HG03378 (cell line): Measurements from ENCODE around the gene CREB5.
A peak's percentile ranks its signal among the peaks of the same experiment; 100 is the strongest.
"Not testable (repeated sequence)": the region's sequence is repeated elsewhere in the genome, so short reads cannot be mapped to it uniquely, and the experiment has no call there.

Experiments
- ATAC-seq: cut with Tn5 transposase; IDR thresholded peaks from one replicate; pipeline ENCODE4 v1.9.1; 2021; ENCODE audit warnings: mild to moderate bottlenecking, moderate library complexity; ENCODE audit not compliant: unreplicated experiment

Gene CREB5

GRCh38 chr7:28539289-28539981, 127.1 kb downstream of the CREB5 start:
- ATAC-seq: peak; percentile 97

GRCh38 chr7:28542410-28542809, 130.1 kb downstream of the CREB5 start:
- ATAC-seq: no peak

GRCh38 chr7:28544453-28545117, 132.3 kb downstream of the CREB5 start:
- ATAC-seq: no peak

DNA sequence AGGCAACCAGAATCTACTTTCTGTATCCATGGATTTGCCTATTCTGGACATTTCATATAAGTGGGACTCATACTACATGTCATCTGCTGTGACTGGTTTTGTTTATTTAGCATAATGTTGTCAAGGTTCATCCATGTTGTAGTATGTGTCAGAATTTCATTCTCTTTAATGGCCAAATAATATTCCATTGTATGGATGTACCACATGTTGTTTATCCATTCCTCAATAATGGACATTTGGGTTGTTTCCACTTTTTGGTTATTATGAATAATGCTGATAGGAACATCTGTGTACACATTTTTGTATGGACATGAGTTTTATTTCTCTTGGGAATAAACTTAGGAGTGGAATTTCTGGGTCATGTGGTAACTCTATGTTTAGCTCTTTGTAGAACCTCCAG, 133.7 kb downstream of the CREB5 start:
- no peak for ATAC-seq

GRCh38 chr7:28547115-28547514, 134.8 kb downstream of the CREB5 start:
- ATAC-seq: no peak

DNA sequence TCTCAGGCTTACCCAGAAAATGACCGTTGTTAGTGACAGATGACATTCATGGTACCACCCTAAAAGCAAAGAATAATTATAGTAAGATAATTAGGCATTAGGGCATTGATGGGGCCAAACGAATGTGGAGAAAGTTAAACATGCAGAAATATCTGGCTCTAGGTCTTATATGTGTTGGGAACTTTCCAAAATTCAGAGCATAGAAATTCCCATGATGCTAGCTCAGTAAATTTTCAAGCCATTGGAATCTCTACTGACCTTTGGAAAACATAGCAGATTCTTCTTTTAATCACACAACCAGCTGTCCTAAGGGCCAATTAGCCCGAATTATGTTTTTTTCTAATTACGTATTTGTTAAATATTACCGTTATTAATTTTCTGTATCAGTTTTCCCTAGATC, 136.1 kb downstream of the CREB5 start:
- ATAC-seq: no peak

- ATAC-seq: no peak
Measured at GRCh38 chr7:28549998-28550397, 137.7 kb downstream of the CREB5 start.

DNA sequence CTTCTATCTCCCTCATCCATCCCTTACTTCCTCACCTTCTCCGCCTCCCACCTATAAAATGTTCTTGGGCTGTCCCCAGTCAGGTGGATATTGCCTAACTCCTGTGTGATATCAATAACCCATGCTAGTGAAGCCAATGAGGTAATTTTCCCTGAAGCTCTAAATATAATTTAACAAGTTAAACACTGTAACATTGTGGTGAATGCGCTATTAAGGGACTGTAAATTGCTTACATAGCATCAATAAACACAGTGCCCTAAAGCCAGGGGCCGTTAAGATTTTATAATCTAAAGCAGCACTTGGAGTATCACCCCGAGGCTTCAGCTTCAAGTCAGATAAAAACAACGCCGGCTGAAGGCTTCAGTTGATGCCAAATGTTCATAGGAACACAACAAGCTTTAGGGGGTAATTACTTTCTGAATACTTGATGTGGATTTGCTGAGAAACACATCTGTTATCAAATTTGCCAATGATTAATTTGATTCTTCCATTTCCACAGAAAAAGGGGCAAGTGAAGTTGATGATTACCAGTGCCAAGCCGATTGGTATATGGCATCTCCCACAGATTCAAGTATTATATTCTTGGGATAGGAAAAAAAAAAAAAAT, 138.4 kb downstream of the CREB5 start:
- no peak for ATAC-seq

- no peak for ATAC-seq
Measured at GRCh38 chr7:28551331-28551730, 139.0 kb downstream of the CREB5 start.

GRCh38 chr7:28551766-28552165, 139.4 kb downstream of the CREB5 start:
- ATAC-seq: not testable (repeated sequence)

- ATAC-seq: no peak
Measured at GRCh38 chr7:28554802-28555471, 142.6 kb downstream of the CREB5 start.

DNA sequence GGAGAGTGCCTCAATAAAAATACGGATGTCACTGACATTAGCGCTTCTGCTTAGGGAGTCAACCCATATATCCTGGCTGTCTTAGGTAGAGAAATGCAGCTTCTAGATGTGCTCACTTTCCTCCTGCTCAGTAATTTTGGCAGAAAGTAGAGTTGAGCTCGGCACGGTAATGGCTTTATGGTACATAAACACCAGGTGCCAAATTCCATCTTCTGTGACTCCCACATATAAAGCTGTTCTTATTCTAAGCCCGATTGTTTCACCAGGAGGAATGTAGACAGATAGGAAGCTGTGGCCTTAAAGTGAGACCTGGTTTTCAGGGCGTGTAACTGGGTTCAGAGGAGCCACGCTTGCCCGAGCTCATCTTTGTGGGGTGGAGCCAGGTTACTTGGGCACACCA, 143.7 kb downstream of the CREB5 start:
- no peak for ATAC-seq

DNA sequence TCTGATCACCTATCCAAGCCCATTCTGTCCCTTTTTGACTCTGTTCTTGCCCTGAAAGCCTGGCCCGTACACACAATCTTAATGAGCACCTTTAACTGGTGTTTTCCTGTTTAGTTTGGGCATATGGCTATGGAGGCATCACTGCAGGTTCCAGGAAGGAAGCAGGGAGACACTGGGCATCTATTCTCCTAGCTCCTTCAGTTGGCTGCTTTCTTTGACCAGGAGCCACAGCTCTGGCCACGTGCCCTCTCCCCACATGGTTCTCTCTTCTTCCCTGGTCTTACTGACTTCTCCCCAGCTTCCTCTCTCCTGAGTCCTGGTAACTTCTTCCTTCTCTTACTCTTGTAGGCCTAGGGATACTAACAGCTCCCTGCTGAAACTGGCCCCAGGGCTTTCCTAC, 144.4 kb downstream of the CREB5 start:
- no peak for ATAC-seq

DNA sequence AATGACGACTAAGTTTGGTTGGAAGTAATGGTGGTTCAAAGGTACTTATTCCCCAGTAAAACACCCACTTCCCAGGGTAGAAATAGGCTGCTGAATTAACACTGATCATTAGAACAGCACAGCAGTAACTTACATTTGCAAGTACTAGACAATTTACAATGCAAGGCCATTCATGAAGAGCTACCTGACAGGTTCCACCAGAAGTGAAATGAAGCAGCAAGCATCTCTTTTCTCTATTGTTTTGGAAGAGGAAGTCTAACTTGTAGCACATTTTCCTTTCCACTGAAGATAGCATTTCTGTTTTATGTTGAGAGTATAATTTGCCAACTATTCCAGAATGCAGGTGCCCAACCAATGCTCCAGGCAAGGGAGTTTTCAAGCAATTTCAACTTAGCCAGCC, 145.9 kb downstream of the CREB5 start:
- no peak for ATAC-seq

DNA sequence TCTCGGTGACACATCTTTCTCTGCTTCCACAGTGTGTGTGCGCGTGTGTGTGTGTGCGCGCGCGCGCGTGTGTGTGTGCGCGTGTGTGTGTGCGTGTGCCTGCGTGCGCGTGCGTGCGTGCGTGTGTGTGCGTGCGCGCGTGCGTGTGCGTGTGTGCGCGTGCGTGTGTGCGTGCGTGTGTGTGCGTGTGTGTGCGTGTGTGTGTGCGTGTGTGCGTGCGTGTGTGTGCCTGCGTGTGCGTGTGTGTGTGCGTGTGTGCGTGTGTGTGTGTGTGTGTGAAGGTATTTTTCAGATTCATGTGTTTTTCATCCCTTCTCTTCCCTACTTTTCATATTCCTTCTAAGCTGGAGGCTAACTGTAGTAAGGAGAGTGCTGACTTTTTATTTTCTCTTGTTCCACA, 148.4 kb downstream of the CREB5 start:
- ATAC-seq: no peak

DNA sequence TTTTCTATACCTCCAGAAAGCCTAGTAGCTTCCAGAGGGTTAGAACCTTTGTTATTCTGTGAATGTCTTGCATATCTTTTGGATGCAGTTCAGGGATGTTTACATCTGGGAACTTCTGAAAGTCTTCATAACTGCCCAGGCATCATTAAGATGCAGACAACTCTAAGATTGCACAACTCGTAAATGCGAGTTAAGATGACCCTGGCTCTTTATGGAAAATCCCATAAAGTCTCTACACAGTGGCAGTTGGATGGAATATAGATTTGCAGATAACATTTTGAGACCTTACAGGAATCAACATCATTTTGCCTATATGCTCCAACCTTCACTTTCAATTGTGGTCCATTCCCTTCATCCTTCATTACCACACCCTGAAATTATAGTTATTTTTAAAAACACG, 151.7 kb downstream of the CREB5 start:
- no peak for ATAC-seq

GRCh38 chr7:28564755-28565374, 152.5 kb downstream of the CREB5 start:
- no peak for ATAC-seq

DNA sequence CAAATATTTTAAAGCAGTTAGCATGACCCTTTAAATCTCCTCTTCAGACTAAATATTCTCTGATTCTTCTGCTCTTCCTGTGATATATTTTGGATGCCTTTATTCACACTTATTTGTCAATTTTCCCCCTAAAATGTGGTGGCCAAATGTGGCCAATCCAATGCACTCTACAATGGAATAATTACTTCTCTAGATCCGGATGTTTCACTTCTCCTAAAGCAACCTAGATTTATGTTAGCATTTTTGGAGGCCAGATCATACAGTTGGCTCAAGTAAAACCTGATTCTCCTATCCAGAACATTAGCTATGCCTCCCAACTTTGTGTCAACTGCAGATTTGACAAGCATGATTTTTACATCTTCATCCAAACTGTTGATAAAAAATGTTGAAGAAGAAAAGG, 153.7 kb downstream of the CREB5 start:
- no peak for ATAC-seq

GRCh38 chr7:28570113-28570969, 158.0 kb downstream of the CREB5 start:
- peak; percentile 77 for ATAC-seq

- no peak for ATAC-seq
Measured at GRCh38 chr7:28570970-28571288, 158.6 kb downstream of the CREB5 start.

DNA sequence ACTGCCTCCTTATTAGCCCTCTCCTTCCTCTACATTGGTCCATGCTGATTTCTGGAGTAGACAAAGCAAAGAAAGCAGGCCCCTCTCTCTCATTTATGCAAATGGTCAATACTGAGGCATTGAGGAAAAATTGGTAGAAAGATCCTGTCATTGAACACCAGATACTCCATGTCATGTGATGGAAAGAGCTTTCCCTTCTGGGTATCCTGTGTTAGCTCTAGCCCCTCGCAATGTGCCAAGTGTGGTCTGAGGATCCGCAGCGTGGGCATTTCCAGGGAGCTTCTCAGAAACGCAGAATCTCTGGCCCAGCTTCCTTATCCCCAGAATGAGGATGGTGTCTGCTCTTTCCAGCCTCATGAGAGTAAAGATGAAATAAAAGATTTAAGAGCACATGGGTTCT, 159.1 kb downstream of the CREB5 start:
- no peak for ATAC-seq
